Ascending aorta (tissue), 2 donors: ENCODE data around the gene TCF21. TPM values are rescaled to one million over a fixed set of nuclear protein-coding genes. Genes with fewer than 3 reads are reported as not detected.

ENCODE experiments used
- DNase-seq, 2 donors: peaks; one replicate each; pipeline ENCODE4 v3.0.0-alpha.2; 2019; ENCODE audit warnings: low spot score in 2 of 2
- H3K27ac ChIP-seq, 2 donors: fragments of 200-600 bp; sonication (generic); one replicate each; pipeline ENCODE4 v1.5.1; 2016 to 2017; ENCODE audit warnings: mild to moderate bottlenecking in 1 of 2
- H3K27me3 ChIP-seq: fragments of 200-600 bp; sonication (generic); one replicate; pipeline ENCODE4 v1.5.1; 2017
- H3K36me3 ChIP-seq, 2 donors: fragments of 200-600 bp; sonication (generic); one replicate each; pipeline ENCODE4 v1.5.1; 2016
- H3K4me1 ChIP-seq, 2 donors: fragments of 200-600 bp; sonication (generic); one replicate each; pipeline ENCODE4 v1.5.1; 2016 to 2017; ENCODE audit warnings: mild to moderate bottlenecking in 1 of 2
- H3K4me3 ChIP-seq, 2 donors: fragments of 200-600 bp; sonication (generic); one replicate each; pipeline ENCODE4 v1.5.1; 2016 to 2017; ENCODE audit warnings: mild to moderate bottlenecking in 1 of 2
- H3K9me3 ChIP-seq, 2 donors: fragments of 200-600 bp; sonication (generic); one replicate each; pipeline ENCODE4 v1.5.1; 2016
- intact Hi-C: fragments of 100-400 bp; cut with DNase I; formaldehyde crosslinking; loops from one replicate; pipeline ENCODE4 v1.15.1; 2023
- total RNA-seq: library from RNA; depleted of rRNA; stranded (reverse); fragments of >200 nt; gene quantifications from one replicate; pipeline ENCODE4 v1.1.0, GENCODE V29; 2016
- TF ChIP-seq, protein P1 (sequence below), 3 experiments: fragments of 200-600 bp in 2 of 3; fragments of 450-650 bp in 1 of 3; sonication (generic) in 2 of 3; IDR thresholded peaks; one replicate each; pipeline ENCODE4 v1.5.1; 2016 to 2019; ENCODE audit warnings: antibody characterized with exemption in 3 of 3, mild to moderate bottlenecking in 1 of 3, moderate library complexity in 1 of 3

The TCF21 gene
- total RNA-seq, 1 donor from 2014 or later: 0.32 TPM

GRCh38 chr6:133899556-133899955 is 10.6 kb downstream of the TCF21 start:
- Histone ChIP-seq H3K27ac (no peak overlapping the region), H3K4me1 (no peaks in the 10 kb centered on the region), H3K36me3 (no peaks in the 10 kb centered on the region), H3K4me3 (no peak overlapping the region), H3K27me3 (peaks cover 3% of the 10 kb centered on the region), H3K9me3 (no peaks in the 10 kb centered on the region)
- DNase-seq: no peak
- intact Hi-C loops: no loop called here
- TF ChIP-seq, protein P1, sequence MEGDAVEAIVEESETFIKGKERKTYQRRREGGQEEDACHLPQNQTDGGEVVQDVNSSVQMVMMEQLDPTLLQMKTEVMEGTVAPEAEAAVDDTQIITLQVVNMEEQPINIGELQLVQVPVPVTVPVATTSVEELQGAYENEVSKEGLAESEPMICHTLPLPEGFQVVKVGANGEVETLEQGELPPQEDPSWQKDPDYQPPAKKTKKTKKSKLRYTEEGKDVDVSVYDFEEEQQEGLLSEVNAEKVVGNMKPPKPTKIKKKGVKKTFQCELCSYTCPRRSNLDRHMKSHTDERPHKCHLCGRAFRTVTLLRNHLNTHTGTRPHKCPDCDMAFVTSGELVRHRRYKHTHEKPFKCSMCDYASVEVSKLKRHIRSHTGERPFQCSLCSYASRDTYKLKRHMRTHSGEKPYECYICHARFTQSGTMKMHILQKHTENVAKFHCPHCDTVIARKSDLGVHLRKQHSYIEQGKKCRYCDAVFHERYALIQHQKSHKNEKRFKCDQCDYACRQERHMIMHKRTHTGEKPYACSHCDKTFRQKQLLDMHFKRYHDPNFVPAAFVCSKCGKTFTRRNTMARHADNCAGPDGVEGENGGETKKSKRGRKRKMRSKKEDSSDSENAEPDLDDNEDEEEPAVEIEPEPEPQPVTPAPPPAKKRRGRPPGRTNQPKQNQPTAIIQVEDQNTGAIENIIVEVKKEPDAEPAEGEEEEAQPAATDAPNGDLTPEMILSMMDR (IDR thresholded peaks at IDR 0.05): no peak

DNA sequence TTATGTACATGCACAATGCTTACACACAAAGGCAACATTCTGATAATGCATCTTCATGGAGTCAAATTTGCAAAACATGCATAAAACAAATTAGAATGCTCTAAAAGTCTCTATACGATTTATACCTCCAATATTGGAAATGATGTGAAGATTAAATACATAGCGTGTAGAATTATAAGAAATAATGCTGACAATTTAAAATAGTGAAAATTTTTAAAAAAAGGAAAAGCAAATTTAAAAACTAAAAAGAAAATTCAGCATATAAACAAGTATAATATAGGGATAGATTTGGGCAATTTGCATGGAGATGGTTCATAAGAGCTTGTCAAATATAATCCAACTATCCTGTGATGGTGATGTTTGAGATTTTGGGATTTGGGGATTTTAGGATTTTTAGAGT is 14.9 kb downstream of the TCF21 start:
- H3K27me3 ChIP-seq: no peaks in the 10 kb centered on the region
- no peaks in the 10 kb centered on the region for H3K9me3 ChIP-seq
- TF ChIP-seq, protein P1 (IDR thresholded peaks at IDR 0.05): no peak
- no peak overlapping the region for H3K4me3 ChIP-seq
- H3K4me1 ChIP-seq: no peaks in the 10 kb centered on the region
- DNase-seq: no peak
- no peak overlapping the region for H3K27ac ChIP-seq
- intact Hi-C loops: no loop called here
- no peaks in the 10 kb centered on the region for H3K36me3 ChIP-seq

DNA sequence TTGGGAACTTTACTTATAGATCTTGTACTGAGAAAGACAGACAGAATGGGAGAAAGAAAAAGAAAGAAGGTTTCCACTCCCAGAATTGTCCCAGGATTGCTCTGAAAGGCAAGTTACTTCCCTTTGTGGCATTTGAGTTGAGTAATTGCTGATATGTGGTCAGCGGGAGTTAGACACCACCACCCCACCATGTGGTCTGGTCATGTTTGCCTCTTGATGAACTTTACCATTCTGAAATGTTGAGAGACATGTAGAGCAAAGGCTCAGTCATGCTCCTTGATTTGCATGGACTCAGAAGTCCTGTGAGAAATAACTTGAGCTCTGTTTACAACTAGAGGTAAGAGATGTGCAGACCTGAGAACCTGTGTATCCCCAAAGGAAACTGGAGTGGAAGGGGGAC is 17.1 kb downstream of the TCF21 start:
- no peaks in the 10 kb centered on the region for H3K36me3 ChIP-seq
- H3K9me3 ChIP-seq: no peaks in the 10 kb centered on the region
- no peak for DNase-seq
- TF ChIP-seq, protein P1 (IDR thresholded peaks at IDR 0.05): no peak
- no peaks in the 10 kb centered on the region for H3K4me1 ChIP-seq
- no peak overlapping the region for H3K27ac ChIP-seq
- H3K27me3 ChIP-seq: no peaks in the 10 kb centered on the region
- intact Hi-C loops: no loop called here
- no peak overlapping the region for H3K4me3 ChIP-seq

- H3K27me3 ChIP-seq: no peaks in the 10 kb centered on the region
- DNase-seq: peak; percentile 32 to 92
- H3K36me3 ChIP-seq: no peaks in the 10 kb centered on the region
- H3K9me3 ChIP-seq: no peaks in the 10 kb centered on the region
- TF ChIP-seq, protein P1 (IDR thresholded peaks at IDR 0.05): peak; percentile 80 to 92 (median 84)
- intact Hi-C loops: loop anchor here (1.0 kb wide), 1 partner anchor 347 kb away; no protein-coding TSS in a partner anchor
- H3K4me3 ChIP-seq: no peak overlapping the region
- no peak overlapping the region for H3K27ac ChIP-seq
- H3K4me1 ChIP-seq: no peaks in the 10 kb centered on the region
Observed at GRCh38 chr6:133916650-133917151, 27.8 kb downstream of the TCF21 start.

DNA sequence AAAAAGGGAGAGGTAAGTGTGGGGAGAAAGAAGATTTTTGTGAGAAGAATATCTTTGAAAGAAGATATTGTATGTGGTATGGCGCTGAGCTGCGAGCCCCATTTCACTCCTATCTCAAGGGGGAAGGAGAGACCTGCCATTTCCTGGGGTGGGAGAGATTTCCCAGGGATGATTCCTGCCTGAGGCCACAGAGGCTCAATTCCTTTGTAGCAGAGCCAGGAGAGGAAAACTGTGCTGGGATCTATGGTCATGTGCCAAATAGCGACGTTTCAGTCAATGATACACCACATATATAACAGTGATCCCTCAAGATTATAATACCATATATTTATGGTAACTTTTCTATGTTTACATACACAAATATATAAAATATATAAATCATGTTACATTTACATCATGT is 28.9 kb downstream of the TCF21 start:
- no peaks in the 10 kb centered on the region for H3K36me3 ChIP-seq
- TF ChIP-seq, protein P1 (IDR thresholded peaks at IDR 0.05): no peak
- intact Hi-C loops: no loop called here
- no peak overlapping the region for H3K27ac ChIP-seq
- no peak overlapping the region for H3K4me3 ChIP-seq
- no peaks in the 10 kb centered on the region for H3K9me3 ChIP-seq
- H3K27me3 ChIP-seq: no peaks in the 10 kb centered on the region
- H3K4me1 ChIP-seq: no peaks in the 10 kb centered on the region
- no peak for DNase-seq
